IMR-90 (cell line): ENCODE data around the gene TRPM3.

Source experiments
- CEBPB ChIP-seq: IDR thresholded peaks from 2 replicates; pipeline ENCODE4 v1.6.1; 2012; ENCODE audit warnings: low read depth, low read length, improper control_type of control experiment
- CHD1 ChIP-seq: IDR thresholded peaks from 2 replicates; pipeline ENCODE4 v1.6.1; 2012; ENCODE audit warnings: low read depth, low read length, improper control_type of control experiment
- MAFK ChIP-seq: IDR thresholded peaks from 2 replicates; pipeline ENCODE4 v1.6.1; 2012; ENCODE audit warnings: low read depth, low read length, improper control_type of control experiment
- MAZ ChIP-seq: IDR thresholded peaks from 2 replicates; pipeline ENCODE4 v1.6.1; 2012; ENCODE audit warnings: low read depth, mild to moderate bottlenecking, low read length, improper control_type of control experiment, moderate library complexity, borderline replicate concordance
- MXI1 ChIP-seq: IDR thresholded peaks from 2 replicates; pipeline ENCODE4 v1.6.1; 2012; ENCODE audit warnings: low read depth, mild to moderate bottlenecking, low read length, moderate library complexity, borderline replicate concordance
- POLR2A ChIP-seq: IDR thresholded peaks from 2 replicates; pipeline ENCODE4 v1.6.1; 2012; ENCODE audit warnings: mild to moderate bottlenecking, low read depth, low read length
- RAD21 ChIP-seq: IDR thresholded peaks from 2 replicates; pipeline ENCODE4 v1.6.1; 2012; ENCODE audit warnings: low read length, improper control_type of control experiment
- RCOR1 ChIP-seq: IDR thresholded peaks from 2 replicates; pipeline ENCODE4 v1.6.1; 2012; ENCODE audit warnings: mild to moderate bottlenecking, low read length, improper control_type of control experiment; ENCODE audit not compliant: insufficient replicate concordance
- RFX5 ChIP-seq: IDR thresholded peaks from 2 replicates; pipeline ENCODE4 v1.8.0; 2012; ENCODE audit warnings: low read depth, mild to moderate bottlenecking, low read length, moderate library complexity
- SMC3 ChIP-seq: fragments of 150-350 bp; IDR thresholded peaks from 2 replicates; pipeline ENCODE4 v1.6.1; 2016; ENCODE audit warnings: low read depth, mild to moderate bottlenecking, antibody characterized with exemption, low read length, moderate library complexity
- USF2 ChIP-seq: fragments of 150-350 bp; IDR thresholded peaks from 2 replicates; pipeline ENCODE4 v1.6.1; 2017; ENCODE audit warnings: mild to moderate bottlenecking, antibody characterized with exemption, low read length, low read depth
- TF ChIP-seq, protein P1 (sequence below): conservative IDR thresholded peaks from 2 replicates; pipeline ENCODE4 v1.5.1; 2012; ENCODE audit warnings: mild to moderate bottlenecking, low read depth, low read length, improper control_type of control experiment
- TF ChIP-seq, protein P2 (sequence below): fragments of 150-350 bp; IDR thresholded peaks from 2 replicates; pipeline ENCODE4 v1.6.1; 2016; ENCODE audit warnings: low read depth, mild to moderate bottlenecking, low read length, moderate library complexity, borderline replicate concordance

GRCh38 chr9:70873506-70873905, 247.9 kb downstream of the TRPM3 start:
- TF ChIP-seq RAD21 (no peak), RCOR1 (no peak), POLR2A (no peak), USF2 (no peak), RFX5 (no peak), MAZ (no peak), MAFK (no peak), SMC3 (no peak), MXI1 (no peak), CEBPB (no peak), CHD1 (no peak)
- TF ChIP-seq, protein P1, sequence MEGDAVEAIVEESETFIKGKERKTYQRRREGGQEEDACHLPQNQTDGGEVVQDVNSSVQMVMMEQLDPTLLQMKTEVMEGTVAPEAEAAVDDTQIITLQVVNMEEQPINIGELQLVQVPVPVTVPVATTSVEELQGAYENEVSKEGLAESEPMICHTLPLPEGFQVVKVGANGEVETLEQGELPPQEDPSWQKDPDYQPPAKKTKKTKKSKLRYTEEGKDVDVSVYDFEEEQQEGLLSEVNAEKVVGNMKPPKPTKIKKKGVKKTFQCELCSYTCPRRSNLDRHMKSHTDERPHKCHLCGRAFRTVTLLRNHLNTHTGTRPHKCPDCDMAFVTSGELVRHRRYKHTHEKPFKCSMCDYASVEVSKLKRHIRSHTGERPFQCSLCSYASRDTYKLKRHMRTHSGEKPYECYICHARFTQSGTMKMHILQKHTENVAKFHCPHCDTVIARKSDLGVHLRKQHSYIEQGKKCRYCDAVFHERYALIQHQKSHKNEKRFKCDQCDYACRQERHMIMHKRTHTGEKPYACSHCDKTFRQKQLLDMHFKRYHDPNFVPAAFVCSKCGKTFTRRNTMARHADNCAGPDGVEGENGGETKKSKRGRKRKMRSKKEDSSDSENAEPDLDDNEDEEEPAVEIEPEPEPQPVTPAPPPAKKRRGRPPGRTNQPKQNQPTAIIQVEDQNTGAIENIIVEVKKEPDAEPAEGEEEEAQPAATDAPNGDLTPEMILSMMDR = no peak
- TF ChIP-seq, protein P2, sequence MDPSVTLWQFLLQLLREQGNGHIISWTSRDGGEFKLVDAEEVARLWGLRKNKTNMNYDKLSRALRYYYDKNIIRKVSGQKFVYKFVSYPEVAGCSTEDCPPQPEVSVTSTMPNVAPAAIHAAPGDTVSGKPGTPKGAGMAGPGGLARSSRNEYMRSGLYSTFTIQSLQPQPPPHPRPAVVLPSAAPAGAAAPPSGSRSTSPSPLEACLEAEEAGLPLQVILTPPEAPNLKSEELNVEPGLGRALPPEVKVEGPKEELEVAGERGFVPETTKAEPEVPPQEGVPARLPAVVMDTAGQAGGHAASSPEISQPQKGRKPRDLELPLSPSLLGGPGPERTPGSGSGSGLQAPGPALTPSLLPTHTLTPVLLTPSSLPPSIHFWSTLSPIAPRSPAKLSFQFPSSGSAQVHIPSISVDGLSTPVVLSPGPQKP = no peak
